ENCODE data around the gene PSMB4.

DNA sequence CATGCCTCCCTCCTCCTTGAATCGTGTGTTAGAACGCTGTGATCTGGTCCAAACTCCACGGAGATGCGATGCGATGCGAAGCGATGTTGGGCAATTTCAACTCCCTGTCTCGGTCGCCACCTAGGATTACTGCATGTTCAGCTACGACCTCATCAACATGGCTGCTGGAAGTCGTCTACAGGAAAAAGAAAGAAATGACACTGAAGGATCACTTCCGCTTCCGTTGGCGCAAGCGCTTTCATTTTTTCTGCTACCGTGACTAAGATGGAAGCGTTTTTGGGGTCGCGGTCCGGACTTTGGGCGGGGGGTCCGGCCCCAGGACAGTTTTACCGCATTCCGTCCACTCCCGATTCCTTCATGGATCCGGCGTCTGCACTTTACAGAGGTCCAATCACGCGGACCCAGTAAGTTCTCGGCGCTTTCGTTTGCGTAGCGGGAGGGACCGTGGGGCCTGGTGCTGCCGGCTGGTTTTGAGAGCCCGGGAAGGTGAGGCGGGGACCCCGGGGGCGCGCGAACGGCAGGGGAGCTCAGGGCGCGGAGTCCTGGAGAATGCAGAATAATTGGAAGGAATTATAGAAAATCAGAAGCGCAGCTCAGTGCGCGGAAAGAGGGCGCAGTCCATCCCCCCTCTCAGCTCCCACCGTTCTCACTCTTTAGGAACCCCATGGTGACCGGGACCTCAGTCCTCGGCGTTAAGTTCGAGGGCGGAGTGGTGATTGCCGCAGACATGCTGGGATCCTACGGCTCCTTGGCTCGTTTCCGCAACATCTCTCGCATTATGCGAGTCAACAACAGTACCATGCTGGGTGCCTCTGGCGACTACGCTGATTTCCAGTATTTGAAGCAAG is at the start of gene PSMB4:
- TF ChIP-seq POLR2A (IDR thresholded peaks at IDR 0.05; ENCODE audit: low read length) (peak; percentile 89), GATA1 (IDR thresholded peaks at IDR 0.05; ENCODE audit: low read depth, low read length) (no peak)

Data from erythroblast (primary cell).